H1 (cell line): ENCODE results near the gene CALD1. TPM values are rescaled to one million over a fixed set of nuclear protein-coding genes. Genes with fewer than 3 reads are reported as not detected.

ENCODE experiments used
- CTCF ChIA-PET: fragments of 300-600 bp; sonication (Branson Sonifier 250); formaldehyde crosslinking; loops from one replicate; lab custom pipeline; 2021; ENCODE audit not compliant: partially characterized antibody; lab: Charles Lee
- POLR2A ChIA-PET: fragments of 300-600 bp; sonication (Branson Sonifier 250); formaldehyde crosslinking; loops from one replicate; lab custom pipeline; 2021; ENCODE audit warnings: inconsistent platforms; ENCODE audit not compliant: partially characterized antibody; lab: Charles Lee
- DNase-seq, 2 experiments: peaks; one replicate each; pipeline versions ENCODE4 v3.0.0 to v3.0.0-alpha.2; 2010 to 2022; ENCODE audit warnings: low spot score in 2 of 2, low read depth in 1 of 2, mixed read lengths in 1 of 2
- FAIRE-seq: peaks from 2 replicates; lab custom pipeline; 2011; peaks lifted over from hg19 to GRCh38; lab: Jason Lieb, UNC
- H2AFZ ChIP-seq: 2 replicates; pipeline ENCODE4 v1.8.1; 2012; ENCODE audit warnings: low read length, inconsistent platforms
- H2AK5ac ChIP-seq: 2 replicates; pipeline ENCODE4 v1.6.1; 2013; ENCODE audit warnings: low read depth, low read length
- H2BK120ac ChIP-seq: replicated peaks from 2 replicates; pipeline ENCODE3; 2013; ENCODE audit warnings: low read depth, low read length, inconsistent platforms
- H2BK12ac ChIP-seq: 2 replicates; pipeline ENCODE4 v1.6.1; 2013; ENCODE audit warnings: low read depth, low read length
- H2BK15ac ChIP-seq: 2 replicates; pipeline ENCODE4 v1.6.1; 2013; ENCODE audit warnings: low read length
- H2BK20ac ChIP-seq: 2 replicates; pipeline ENCODE4 v1.6.1; 2013; ENCODE audit warnings: low read length
- H2BK5ac ChIP-seq: 2 replicates; pipeline ENCODE4 v1.6.1; 2013; ENCODE audit warnings: low read depth, low read length
- H3K14ac ChIP-seq: 2 replicates; pipeline ENCODE4 v1.6.1; 2013; ENCODE audit warnings: inconsistent platforms; ENCODE audit not compliant: insufficient read length
- H3K18ac ChIP-seq: 2 replicates; pipeline ENCODE4 v1.6.1; 2013; ENCODE audit warnings: low read length; ENCODE audit errors: extremely low read depth
- H3K23ac ChIP-seq: 2 replicates; pipeline ENCODE4 v1.6.1; 2013; ENCODE audit warnings: inconsistent platforms; ENCODE audit not compliant: insufficient read length
- H3K23me2 ChIP-seq: 2 replicates; pipeline ENCODE4 v1.6.1; 2013; ENCODE audit warnings: low read depth, low read length
- H3K27ac ChIP-seq: 2 replicates; pipeline ENCODE4 v1.6.1; 2011; ENCODE audit warnings: low read depth, low read length, inconsistent platforms
- H3K27me3 ChIP-seq, 4 experiments: replicated peaks in 1 of 4; 1 replicate in 1 of 4; 2 replicates in 3 of 4; pipeline versions ENCODE4 v1.6.1 to v1.8.1; 2011 to 2013; ENCODE audit warnings: low read length in 3 of 4, mild to moderate bottlenecking in 3 of 4, inconsistent platforms in 2 of 4, mixed read lengths in 2 of 4, moderate library complexity in 1 of 4; ENCODE audit not compliant: control insufficient read depth in 3 of 4, insufficient read depth in 3 of 4; ENCODE audit errors: extremely low read depth in 1 of 4
- H3K36me3 ChIP-seq, 4 experiments: 2 replicates each; pipeline versions ENCODE4 v1.6.1 to v1.8.1; 2011 to 2013; ENCODE audit warnings: mild to moderate bottlenecking in 4 of 4, low read length in 3 of 4, moderate library complexity in 2 of 4, control low read depth in 1 of 4, inconsistent platforms in 1 of 4; ENCODE audit not compliant: insufficient read depth in 4 of 4, control insufficient read depth in 2 of 4
- H3K4ac ChIP-seq: replicated peaks from 2 replicates; pipeline ENCODE3; 2013; ENCODE audit warnings: low read length, low read depth, mixed read lengths, inconsistent platforms; ENCODE audit not compliant: insufficient read length
- H3K4me1 ChIP-seq, 4 experiments: replicated peaks in 1 of 4; 1 replicate in 1 of 4; 2 replicates in 3 of 4; pipeline versions ENCODE4 v1.6.1 to v1.8.1; 2011 to 2013; ENCODE audit warnings: low read length in 3 of 4, inconsistent platforms in 2 of 4, mixed read lengths in 1 of 4; ENCODE audit not compliant: insufficient read depth in 4 of 4, control insufficient read depth in 3 of 4
- H3K4me2 ChIP-seq, 2 experiments: 2 replicates each; pipeline versions ENCODE4 v1.6.1 to v1.8.1; 2011 to 2013; ENCODE audit warnings: low read depth in 2 of 2, low read length in 2 of 2, control low read depth in 1 of 2, inconsistent platforms in 1 of 2, mild to moderate bottlenecking in 1 of 2; ENCODE audit not compliant: insufficient read depth in 1 of 2
- H3K4me3 ChIP-seq, 4 experiments: fragments of 200-600, 300-600 bp in 1 of 4; sonication (generic), shearing (Covaris generic), sonication (Bioruptor Twin) in 1 of 4; 2 replicates each; pipeline versions ENCODE4 v1.5.1 to v1.8.1; 2011 to 2016; ENCODE audit warnings: low read length in 4 of 4, low read depth in 3 of 4, control low read depth in 2 of 4, inconsistent platforms in 2 of 4, mild to moderate bottlenecking in 2 of 4, mixed read lengths in 1 of 4, moderate library complexity in 1 of 4; ENCODE audit not compliant: insufficient read depth in 2 of 4; ENCODE audit errors: extremely low read depth in 1 of 4
- H3K56ac ChIP-seq: replicated peaks from 2 replicates; pipeline ENCODE3; 2013; ENCODE audit warnings: low read depth, mild to moderate bottlenecking, mixed read lengths, low read length, inconsistent platforms; ENCODE audit not compliant: insufficient read length
- H3K79me1 ChIP-seq: 2 replicates; pipeline ENCODE4 v1.6.1; 2013; ENCODE audit warnings: low read depth, low read length, control low read depth
- H3K79me2 ChIP-seq, 2 experiments: 2 replicates each; pipeline versions ENCODE4 v1.6.1 to v1.8.1; 2012 to 2013; ENCODE audit warnings: low read length in 2 of 2, mild to moderate bottlenecking in 2 of 2, inconsistent platforms in 1 of 2; ENCODE audit not compliant: insufficient read depth in 2 of 2, control insufficient read depth in 1 of 2
- H3K9ac ChIP-seq, 4 experiments: replicated peaks in 1 of 4; 1 replicate in 1 of 4; 2 replicates in 3 of 4; pipeline versions ENCODE4 v1.6.1 to v1.8.1; 2011 to 2013; ENCODE audit warnings: low read depth in 3 of 4, low read length in 3 of 4, control low read depth in 2 of 4, mild to moderate bottlenecking in 2 of 4, moderate library complexity in 2 of 4, inconsistent platforms in 1 of 4; ENCODE audit errors: extremely low read depth in 1 of 4
- H3K9me3 ChIP-seq, 2 experiments: 2 replicates each; pipeline versions ENCODE4 v1.6.1 to v1.8.1; 2012 to 2013; ENCODE audit warnings: mild to moderate bottlenecking in 2 of 2, moderate library complexity in 2 of 2, control low read depth in 1 of 2, inconsistent platforms in 1 of 2, low read depth in 1 of 2, low read length in 1 of 2, mixed read lengths in 1 of 2; ENCODE audit not compliant: insufficient read depth in 2 of 2
- H4K20me1 ChIP-seq, 2 experiments: replicated peaks in 1 of 2; 2 replicates each; pipeline versions ENCODE3 to v1.8.1; 2011 to 2013; ENCODE audit warnings: inconsistent platforms in 2 of 2, low read length in 2 of 2, mild to moderate bottlenecking in 1 of 2; ENCODE audit not compliant: insufficient read depth in 2 of 2, control insufficient read depth in 1 of 2
- H4K5ac ChIP-seq: 2 replicates; pipeline ENCODE4 v1.6.1; 2013; ENCODE audit warnings: low read length, low read depth, mixed read lengths, inconsistent platforms; ENCODE audit not compliant: insufficient read length
- H4K8ac ChIP-seq: 2 replicates; pipeline ENCODE4 v1.8.0; 2013; ENCODE audit warnings: mild to moderate bottlenecking, moderate library complexity, low read length, inconsistent platforms; ENCODE audit not compliant: insufficient read depth; ENCODE audit errors: extremely low read depth
- H4K91ac ChIP-seq: replicated peaks from 2 replicates; pipeline ENCODE3; 2013; ENCODE audit warnings: low read length, mixed read lengths, inconsistent platforms; ENCODE audit not compliant: insufficient read length
- BCL11A ChIP-seq, 2 experiments: IDR thresholded peaks; one replicate each; pipeline ENCODE4 v1.6.1; 2011; ENCODE audit warnings: low read depth in 2 of 2, low read length in 2 of 2, mild to moderate bottlenecking in 2 of 2
- CBX5 ChIP-seq: fragments of 300-800, 300-1000 bp; sonication (generic); IDR thresholded peaks from 2 replicates; pipeline ENCODE4 v1.7.1; 2016; ENCODE audit warnings: antibody characterized with exemption, low read length, low read depth
- CEBPB ChIP-seq: IDR thresholded peaks from 2 replicates; pipeline ENCODE4 v1.6.1; 2012; ENCODE audit warnings: low read depth, low read length
- CHD1 ChIP-seq: IDR thresholded peaks from 2 replicates; pipeline ENCODE4 v1.6.1; 2012; ENCODE audit warnings: low read depth, low read length, improper control_type of control experiment
- E2F6 ChIP-seq: IDR thresholded peaks from 2 replicates; pipeline ENCODE4 v1.6.1; 2012; ENCODE audit warnings: inconsistent platforms
- EGR1 ChIP-seq: IDR thresholded peaks from 2 replicates; pipeline ENCODE4 v1.6.1; 2011; ENCODE audit warnings: low read depth, low read length, borderline replicate concordance
- EZH2 ChIP-seq: fragments of 200-600 bp; sonication (generic); IDR thresholded peaks from 2 replicates; pipeline ENCODE4 v1.7.1; 2012; ENCODE audit warnings: low read depth, mild to moderate bottlenecking, moderate library complexity, low read length, inconsistent platforms; ENCODE audit not compliant: severe bottlenecking
- GABPA ChIP-seq: IDR thresholded peaks from 2 replicates; pipeline ENCODE4 v1.6.1; 2011; ENCODE audit warnings: mild to moderate bottlenecking, low read length, moderate library complexity, borderline replicate concordance; ENCODE audit not compliant: insufficient read depth
- JUN ChIP-seq: IDR thresholded peaks from 2 replicates; pipeline ENCODE4 v1.6.1; 2011; ENCODE audit warnings: low read depth, mild to moderate bottlenecking, improper control_type of control experiment, low read length
- JUND ChIP-seq: IDR thresholded peaks from 2 replicates; pipeline ENCODE4 v1.6.1; 2011; ENCODE audit warnings: mild to moderate bottlenecking, improper control_type of control experiment, low read length
- KDM5A ChIP-seq: fragments of 200-600 bp; IDR thresholded peaks from 2 replicates; pipeline ENCODE4 v1.7.1; 2012; ENCODE audit warnings: mild to moderate bottlenecking, low read length, inconsistent platforms, mixed read lengths
- MAFK ChIP-seq: IDR thresholded peaks from 2 replicates; pipeline ENCODE4 v1.6.1; 2012; ENCODE audit warnings: low read depth, mild to moderate bottlenecking, improper control_type of control experiment, low read length
- NRF1 ChIP-seq: IDR thresholded peaks from 2 replicates; pipeline ENCODE4 v1.6.1; 2011; ENCODE audit warnings: mild to moderate bottlenecking, low read depth, low read length, improper control_type of control experiment
- POLR2AphosphoS5 ChIP-seq: IDR thresholded peaks from 2 replicates; pipeline ENCODE4 v1.6.1; 2011; ENCODE audit warnings: low read depth, low read length
- SP2 ChIP-seq: IDR thresholded peaks from 2 replicates; pipeline ENCODE4 v1.6.1; 2012; ENCODE audit warnings: mild to moderate bottlenecking, low read length, inconsistent platforms
- TBP ChIP-seq: IDR thresholded peaks from 2 replicates; pipeline ENCODE4 v1.6.1; 2011; ENCODE audit warnings: low read depth, low read length, improper control_type of control experiment
- WGBS, 2 experiments: shearing (Covaris generic) in 1 of 2; methylation state at CpG; one replicate each; pipeline versions ENCODE4 v1.1.6 to v1.1.7; 2013 to 2015; ENCODE audit warnings: low lambda C conversion rate in 2 of 2, mixed read lengths in 2 of 2, inconsistent platforms in 1 of 2, low coverage in 1 of 2, missing lambda C conversion rate in 1 of 2; ENCODE audit not compliant: insufficient replicate concordance in 2 of 2, insufficient coverage in 1 of 2, insufficient read length in 1 of 2; ENCODE audit errors: extremely low coverage in 1 of 2, missing lambda C conversion rate in 1 of 2; 5-methylcytosine and 5-hydroxymethylcytosine counted together
- polyA plus RNA-seq, 7 experiments: library from polyadenylated mRNA; depleted of rRNA in 3 of 7; stranded (reverse) in 5 of 7; unstranded in 2 of 7; fragments of >200 nt in 5 of 7; fragments of 200-250 nt in 2 of 7; gene quantifications; 1 replicate in 5 of 7; 2 replicates in 1 of 7; 4 replicates in 1 of 7; pipeline versions ENCODE4 v1.2.1 to v1.2.3, GENCODE V29; 2011 to 2013; ENCODE audit warnings: missing spikeins in 2 of 7, mixed read lengths in 2 of 7
- total RNA-seq: library from RNA; stranded (reverse); fragmentation: NEBNext Ultra II Directional; extraction: Animal tissue kit (Norgen Biotek cat#: 25700); gene quantifications from 2 replicates; pipeline ENCODE4 v1.2.1, GENCODE V29; 2021

CALD1 gene
- total and polyA plus RNA-seq, 2 of the 8 experiments (the other 6 are each of a cell fraction or from before 2014, with no cell fraction given) = 34.3 to 177 TPM

DNA sequence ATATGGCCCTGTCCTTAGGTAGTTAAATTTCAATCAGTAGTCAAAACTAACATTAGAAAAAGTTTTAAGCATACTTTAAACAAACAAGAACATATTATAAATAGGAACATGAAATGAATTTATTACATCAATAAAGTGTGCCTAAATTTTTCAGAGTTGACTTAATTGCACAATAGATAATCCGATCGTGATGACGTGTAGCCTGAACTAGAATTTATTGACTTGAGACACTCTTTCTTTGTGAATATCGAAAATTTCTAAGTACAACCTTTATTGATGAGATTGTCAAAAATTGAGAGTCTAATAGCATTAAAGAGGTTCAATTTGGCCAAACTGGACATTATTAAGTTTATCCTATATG, 56.0 kb downstream of the CALD1 start:
- Histone ChIP-seq H3K23me2 (no peaks in the 10 kb centered on the region), H3K4me1 (no peaks in the 10 kb centered on the region), H3K4me3 (no peak overlapping the region), H3K27ac (no peak overlapping the region), H2BK15ac (no peak overlapping the region), H3K79me2 (no peaks in the 10 kb centered on the region), H3K4ac (no peak overlapping the region), H3K23ac (no peak overlapping the region), H3K18ac (no peak overlapping the region), H3K9me3 (no peaks in the 10 kb centered on the region), H3K79me1 (no peaks in the 10 kb centered on the region), H2BK120ac (no peak overlapping the region), H2AFZ (no peak overlapping the region), H4K91ac (no peak overlapping the region), H3K14ac (no peak overlapping the region), H4K5ac (no peak overlapping the region), H2AK5ac (no peak overlapping the region), H2BK5ac (no peak overlapping the region), H2BK12ac (no peak overlapping the region), H3K27me3 (no peaks in the 10 kb centered on the region), H4K8ac (no peak overlapping the region), H2BK20ac (no peak overlapping the region), H3K4me2 (no peak overlapping the region), H3K9ac (no peak overlapping the region), H3K56ac (no peak overlapping the region), H3K36me3 (no peaks in the 10 kb centered on the region), H4K20me1 (no peaks in the 10 kb centered on the region)
- DNase-seq = no peak
- ChIA-PET CTCF (no interaction called here), POLR2A (no interaction called here)
- no peak for FAIRE-seq
- 93% methylated on average over 4 of the region's 4 CpGs; no CpG with 5 or more reads in 1 of the 2 experiments for WGBS, 2 experiments
- TF ChIP-seq E2F6 (no peak), JUND (no peak), CEBPB (no peak), SP2 (no peak), MAFK (no peak), CHD1 (no peak), NRF1 (no peak), EGR1 (no peak), KDM5A (no peak), POLR2AphosphoS5 (no peak), BCL11A (IDR thresholded peaks at IDR 0.05; ENCODE audit: low read depth in 2 of 2, low read length in 2 of 2) (no peak), JUN (no peak), TBP (no peak), GABPA (no peak), CBX5 (no peak), EZH2 (no peak)
